ENCODE data around the gene DCDC2B.

DNA sequence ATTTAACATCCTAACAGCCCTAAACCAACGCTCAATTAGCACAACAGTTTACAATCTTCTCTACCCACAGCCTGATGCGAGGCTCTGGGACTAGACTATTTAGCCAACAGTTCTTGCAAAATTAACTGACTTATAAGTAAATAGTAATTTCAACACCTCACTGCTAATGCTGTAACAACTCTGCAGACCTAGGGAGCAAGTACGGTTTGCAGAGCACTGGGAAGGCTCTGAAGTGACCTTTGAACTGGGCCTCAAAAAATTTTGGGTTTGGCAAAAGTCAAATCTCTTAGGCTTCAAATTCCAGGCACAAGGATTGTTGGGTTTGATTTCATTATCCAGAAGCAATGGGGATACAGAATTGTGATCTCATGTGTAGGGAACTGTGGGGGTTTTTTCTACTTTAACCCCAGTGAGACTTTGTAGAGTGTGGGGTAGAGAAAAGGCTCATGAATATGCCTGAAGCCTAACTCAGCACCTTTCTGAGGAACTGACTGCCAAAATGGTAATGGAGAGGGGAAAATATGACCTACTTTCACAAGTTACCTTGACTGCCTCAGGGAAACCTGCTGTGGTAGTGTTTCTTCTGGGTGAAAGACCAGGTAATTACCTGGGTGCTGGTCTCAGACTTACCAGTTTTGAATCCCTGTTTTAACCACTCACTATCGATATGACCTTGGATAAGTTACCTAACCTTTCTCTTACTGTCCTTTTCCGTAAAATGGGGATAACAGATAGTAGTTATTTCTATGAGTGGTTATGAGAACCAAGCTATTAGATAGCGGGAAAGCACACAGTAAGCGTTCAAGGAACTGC, 30.3 kb upstream of the DCDC2B start:
- TF ChIP-seq, protein P1, sequence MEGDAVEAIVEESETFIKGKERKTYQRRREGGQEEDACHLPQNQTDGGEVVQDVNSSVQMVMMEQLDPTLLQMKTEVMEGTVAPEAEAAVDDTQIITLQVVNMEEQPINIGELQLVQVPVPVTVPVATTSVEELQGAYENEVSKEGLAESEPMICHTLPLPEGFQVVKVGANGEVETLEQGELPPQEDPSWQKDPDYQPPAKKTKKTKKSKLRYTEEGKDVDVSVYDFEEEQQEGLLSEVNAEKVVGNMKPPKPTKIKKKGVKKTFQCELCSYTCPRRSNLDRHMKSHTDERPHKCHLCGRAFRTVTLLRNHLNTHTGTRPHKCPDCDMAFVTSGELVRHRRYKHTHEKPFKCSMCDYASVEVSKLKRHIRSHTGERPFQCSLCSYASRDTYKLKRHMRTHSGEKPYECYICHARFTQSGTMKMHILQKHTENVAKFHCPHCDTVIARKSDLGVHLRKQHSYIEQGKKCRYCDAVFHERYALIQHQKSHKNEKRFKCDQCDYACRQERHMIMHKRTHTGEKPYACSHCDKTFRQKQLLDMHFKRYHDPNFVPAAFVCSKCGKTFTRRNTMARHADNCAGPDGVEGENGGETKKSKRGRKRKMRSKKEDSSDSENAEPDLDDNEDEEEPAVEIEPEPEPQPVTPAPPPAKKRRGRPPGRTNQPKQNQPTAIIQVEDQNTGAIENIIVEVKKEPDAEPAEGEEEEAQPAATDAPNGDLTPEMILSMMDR (conservative IDR thresholded peaks at IDR 0.05; ENCODE audit: low read length), result no peak
- TF ChIP-seq EZH2phosphoT487 (IDR thresholded peaks at IDR 0.05; ENCODE audit: borderline replicate concordance, low read depth, low read length), result no peak
